ENCODE measurements around the gene RNF31. TPM values are rescaled to one million over a fixed set of nuclear protein-coding genes. Genes with fewer than 3 reads are reported as not detected.

Gene RNF31
- total and polyA plus RNA-seq, 2 donors (not counting 3 experiments of a cell fraction or from before 2014, with no cell fraction given): 32.3 to 69.7 TPM

DNA sequence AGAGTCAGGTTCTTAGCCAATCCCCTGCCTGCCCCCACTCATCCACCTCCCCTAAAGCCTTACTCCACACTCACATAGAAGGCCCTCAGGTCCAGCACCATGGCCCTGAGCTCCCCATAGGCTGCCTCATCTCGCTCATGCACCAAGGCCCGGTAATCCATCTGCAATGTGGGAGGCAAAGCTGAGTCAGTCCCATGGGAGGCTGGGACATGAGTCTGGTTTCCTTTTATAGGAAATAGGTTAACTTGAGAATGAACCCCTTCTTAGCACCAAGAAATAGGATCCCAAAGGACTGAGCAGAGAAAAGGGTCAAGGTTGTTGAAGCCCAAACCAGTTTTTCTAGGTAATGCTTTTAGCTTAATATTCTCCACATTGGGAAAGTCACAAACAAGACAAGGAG lies 3.8 kb upstream of the RNF31 start:
- CTCF ChIA-PET: interaction anchor here (1.0 to 1.6 kb wide), 2 partner anchors 17 to 153 kb away, joined by 3 to 9 read pairs; partner anchors contain the start of gene IRF9
- POLR2A ChIA-PET: no interaction called here
- peaks cover 24% of the 10 kb centered on the region for H3K4me1 ChIP-seq (ENCODE audit: control insufficient read depth, extremely low read depth, insufficient read depth, low read length)

More for the DNA sequence above, 3.8 kb upstream of the RNF31 start:
- no peak for DNase-seq (ENCODE audit: low read depth, low spot score)
- Histone ChIP-seq H3K9me3 (replicated peaks; ENCODE audit: control insufficient read depth, insufficient read depth, low read length) (no peaks in the 10 kb centered on the region), H3K4me3 (replicated peaks in 1 of 3; ENCODE audit: insufficient read depth in 1 of 3, low read depth in 1 of 3, low read length in 3 of 3) (no peak overlapping the region), H3K27me3 (ENCODE audit: control insufficient read depth in 2 of 2, insufficient read depth in 2 of 2, low read length in 2 of 2) (no peaks in the 10 kb centered on the region), H4K20me1 (replicated peaks; ENCODE audit: control insufficient read depth, extremely low read depth, insufficient read depth, low read length) (no peaks in the 10 kb centered on the region), H2AFZ (ENCODE audit: low read depth, low read length) (no peak overlapping the region), H3K79me2 (ENCODE audit: control insufficient read depth, insufficient read depth, low read length) (peaks cover 35% of the 10 kb centered on the region), H3K27ac (ENCODE audit: insufficient read depth, low read depth, low read length) (no peak overlapping the region), H3K9me1 (replicated peaks; ENCODE audit: control insufficient read depth, extremely low read depth, insufficient read depth, low read length) (no peaks in the 10 kb centered on the region), H3K4me2 (ENCODE audit: insufficient read depth, low read length) (no peak overlapping the region), H3K9ac (replicated peaks; ENCODE audit: extremely low read depth, insufficient read depth, low read length) (no peak overlapping the region), H3K36me3 (ENCODE audit: control insufficient read depth in 2 of 2, extremely low read depth in 1 of 2, insufficient read depth in 2 of 2, low read length in 2 of 2) (peaks cover 2 to 15% of the 10 kb centered on the region in 2 experiments)
- FAIRE-seq: no peak
- TF ChIP-seq POLR2A (IDR thresholded peaks at IDR 0.05; ENCODE audit: low read depth, low read length): no peak
- TF ChIP-seq POLR2AphosphoS5 (IDR thresholded peaks at IDR 0.05; ENCODE audit: insufficient read depth, low read depth, low read length): no peak
- TF ChIP-seq GATA2 (IDR thresholded peaks at IDR 0.05; ENCODE audit: insufficient read depth, insufficient read length, low read depth, low read length): no peak
- no peak for TF ChIP-seq CTCF (IDR thresholded peaks at IDR 0.05; ENCODE audit: extremely low read depth in 1 of 2, insufficient read depth in 1 of 2, low read depth in 1 of 2, low read length in 2 of 2)
- TF ChIP-seq JUN (IDR thresholded peaks at IDR 0.05; ENCODE audit: borderline replicate concordance, insufficient read depth, insufficient read length, low read depth): no peak
- no peak for TF ChIP-seq EZH2 (IDR thresholded peaks at IDR 0.05; ENCODE audit: borderline replicate concordance, low read depth, low read length, severe bottlenecking)
- no peak for TF ChIP-seq MYC (IDR thresholded peaks at IDR 0.05; ENCODE audit: low read depth, low read length)
- TF ChIP-seq FOS (IDR thresholded peaks at IDR 0.05; ENCODE audit: borderline replicate concordance, insufficient read depth, low read length): no peak
- no peak for TF ChIP-seq MAX (IDR thresholded peaks at IDR 0.05; ENCODE audit: insufficient read depth, insufficient read length)
- no TSS peak for BruUV-seq (replicated peaks)
- dilution Hi-C loops (cut with MboI; ENCODE audit: extremely low pct_ligation_motif_present, low sequenced_read_pairs) (no loop called here), intact Hi-C loops (cut with micrococcal nuclease) (no loop called here)
